Stimulated activated CD8-positive, alpha-beta memory T cell treated with anti-CD3 and anti-CD28 coated beads, Interleukin-12 subunit alpha, Interleukin-12 subunit beta, amount 100 ng/mL, for 24 hours (primary cell): ENCODE results near the gene MBD3L1.

Source experiments
- DNase-seq: peaks from one replicate; pipeline ENCODE4 v3.0.0-alpha.2; 2020; ENCODE audit errors: extremely low read depth

MBD3L1 gene

GRCh38 chr19:8832132-8833021 is at the start of gene MBD3L1, which contains the start of gene ZNF558:
TSS of gene MBD3L1 (plus strand) at chr19:8832377. CDS start at chr19:8842679, 10,302 bp downstream.
TSS of gene ZNF558 (minus strand) at chr19:8832304. CDS start at chr19:8822659, 9,645 bp downstream.
- DNase-seq = peak; percentile 99

- no peak for DNase-seq
These were observed 37.4 kb upstream of the MBD3L1 start for GRCh38 chr19:8794823-8795222.

- no peak for DNase-seq
These were observed 25.5 kb upstream of the MBD3L1 start for GRCh38 chr19:8806661-8807060.

GRCh38 chr19:8811315-8812172 is 20.6 kb upstream of the MBD3L1 start:
- no peak for DNase-seq

GRCh38 chr19:8814176-8814575 is 18.0 kb upstream of the MBD3L1 start:
- DNase-seq = no peak

- DNase-seq = no peak
These were observed 16.4 kb upstream of the MBD3L1 start for GRCh38 chr19:8815780-8816179.

GRCh38 chr19:8820234-8820633 is 11.9 kb upstream of the MBD3L1 start:
- DNase-seq = no peak

DNA sequence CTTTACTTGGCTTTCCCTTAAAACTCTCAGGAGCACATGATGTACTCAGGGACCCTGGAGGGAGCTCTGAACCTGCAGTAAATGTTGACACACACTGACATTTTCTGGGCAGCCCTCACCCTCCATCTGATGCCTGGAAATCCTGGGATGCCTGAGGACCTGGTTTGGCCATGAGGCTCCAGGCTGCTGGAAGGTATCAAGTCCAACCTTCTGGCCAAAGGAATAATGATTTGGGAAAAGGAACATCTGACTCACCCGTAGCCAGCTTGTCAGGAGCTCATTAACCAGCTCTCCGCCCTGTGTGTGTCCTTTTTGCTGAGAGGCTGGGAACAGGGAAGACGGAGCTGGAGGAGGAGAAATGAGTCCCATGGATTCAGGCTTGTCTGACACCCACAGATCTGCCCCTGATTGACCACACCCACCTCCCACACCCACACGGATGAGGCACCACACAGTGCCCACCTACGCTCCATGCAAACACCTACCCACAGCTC is 10.4 kb upstream of the MBD3L1 start:
- DNase-seq = no peak

GRCh38 chr19:8826371-8826770 is 5.8 kb upstream of the MBD3L1 start:
- no peak for DNase-seq

GRCh38 chr19:8827277-8827676 is 4.9 kb upstream of the MBD3L1 start:
- DNase-seq = no peak

DNA sequence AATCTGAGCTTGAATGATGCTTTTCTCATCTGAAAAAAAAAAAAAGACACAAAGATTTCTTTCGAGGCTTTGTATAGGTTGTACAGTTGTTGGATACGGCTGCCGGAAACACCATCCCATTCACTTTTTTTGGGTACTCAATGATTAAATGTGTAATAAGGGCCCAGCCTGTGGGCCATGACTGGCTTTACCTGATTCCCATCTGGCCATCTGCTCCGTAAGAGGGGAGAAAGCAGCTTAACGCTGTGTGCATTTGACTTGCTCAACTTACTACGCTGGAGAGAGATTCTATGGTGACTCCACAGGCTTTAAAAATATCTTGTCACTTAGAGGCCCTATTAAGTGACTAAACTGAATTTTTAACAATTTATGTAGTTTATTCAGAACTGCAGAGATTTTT is 804 bp upstream of the MBD3L1 start:
- no peak for DNase-seq

DNA sequence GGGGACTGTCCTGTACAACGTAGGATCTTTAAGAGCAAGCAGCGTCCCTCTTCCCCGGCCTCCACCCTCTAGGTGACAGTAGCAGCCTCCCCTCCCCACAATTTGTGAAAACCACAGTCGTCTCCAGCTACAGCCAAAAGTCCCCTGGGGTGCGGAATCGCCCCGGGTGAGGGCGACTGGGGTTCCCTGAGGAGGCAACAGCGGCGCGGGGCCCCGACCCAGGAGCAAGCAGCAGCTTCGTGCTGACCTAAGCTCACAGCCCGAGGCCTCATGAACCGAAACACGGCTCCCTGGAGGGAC is 395 bp upstream of the MBD3L1 start:
- DNase-seq = no peak

- DNase-seq = no peak
These were observed 3.3 kb downstream of the MBD3L1 start for GRCh38 chr19:8835446-8835845.

GRCh38 chr19:8835877-8836276 is 3.7 kb downstream of the MBD3L1 start:
- no peak for DNase-seq

DNA sequence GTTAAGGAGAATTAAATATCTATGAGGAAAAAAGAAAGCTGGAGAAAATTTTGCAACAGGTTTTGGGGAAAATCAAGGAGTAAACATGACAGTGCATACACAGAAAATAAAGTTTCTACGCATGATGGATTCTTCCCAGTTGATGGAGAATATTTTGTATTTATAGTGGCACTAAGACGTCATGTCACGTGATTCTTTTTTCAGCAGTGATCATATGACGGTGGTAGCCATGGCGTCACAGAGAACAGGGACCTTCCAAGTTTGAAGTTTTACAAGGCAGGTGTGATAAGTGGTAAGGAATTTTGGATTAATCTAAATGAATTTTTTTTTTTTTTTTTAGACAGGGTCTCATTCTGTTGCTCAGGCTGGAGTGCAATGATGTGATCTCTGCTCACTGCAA is 8.5 kb downstream of the MBD3L1 start:
- no peak for DNase-seq

DNA sequence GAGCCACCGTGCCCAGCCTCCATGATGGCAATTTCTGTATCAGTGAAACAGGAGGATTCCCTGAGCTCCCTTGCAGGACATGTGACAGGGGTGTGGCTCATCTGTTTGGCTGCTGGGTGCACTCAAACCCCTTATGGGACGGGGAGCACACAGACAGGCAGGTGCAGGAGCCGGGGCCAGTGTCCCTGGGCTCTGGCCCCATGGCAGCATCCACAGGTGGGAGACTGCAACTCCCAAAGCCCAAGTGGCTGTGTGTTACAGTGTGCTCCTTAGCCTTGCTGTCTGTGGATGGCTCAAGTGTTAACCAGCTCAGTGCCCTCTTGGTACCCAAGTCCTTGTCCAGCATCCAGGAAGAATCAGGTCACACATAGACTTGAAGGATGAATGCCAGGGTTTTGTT is 14.6 kb downstream of the MBD3L1 start:
- DNase-seq = no peak

GRCh38 chr19:8849232-8849631 is 17.1 kb downstream of the MBD3L1 start:
- DNase-seq = no peak

DNA sequence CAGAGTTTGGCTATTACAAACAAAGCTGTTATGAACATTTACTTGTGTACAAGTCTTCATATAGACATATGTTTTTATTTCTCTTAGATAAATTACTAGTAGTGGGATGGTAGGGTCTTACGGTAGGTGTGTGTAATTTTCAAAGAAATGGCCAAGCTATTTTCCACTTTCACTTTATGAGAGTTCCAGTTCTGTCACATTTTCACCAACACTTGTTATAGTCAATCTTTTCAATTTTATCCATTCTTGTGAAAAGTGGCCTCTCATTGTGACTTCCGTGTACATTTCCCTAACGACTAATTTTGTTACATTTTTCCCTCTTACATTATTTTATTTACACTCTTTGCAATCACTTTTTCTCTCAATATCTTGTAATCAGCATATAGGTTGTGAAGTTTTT is 18.3 kb downstream of the MBD3L1 start:
- DNase-seq = no peak

GRCh38 chr19:8858260-8858659 is 26.1 kb downstream of the MBD3L1 start:
- no peak for DNase-seq

- no peak for DNase-seq
These were observed 34.2 kb downstream of the MBD3L1 start for GRCh38 chr19:8866344-8866743.

- no peak for DNase-seq
These were observed 45.9 kb downstream of the MBD3L1 start for GRCh38 chr19:8877854-8878705.
